COR-L47 (cell line): ENCODE measurements around the gene GIT1.

Source experiments
- DNase-seq: peaks from one replicate; lab custom pipeline; 2025; lab: John Stamatoyannopoulos, UW

Gene GIT1

DNA sequence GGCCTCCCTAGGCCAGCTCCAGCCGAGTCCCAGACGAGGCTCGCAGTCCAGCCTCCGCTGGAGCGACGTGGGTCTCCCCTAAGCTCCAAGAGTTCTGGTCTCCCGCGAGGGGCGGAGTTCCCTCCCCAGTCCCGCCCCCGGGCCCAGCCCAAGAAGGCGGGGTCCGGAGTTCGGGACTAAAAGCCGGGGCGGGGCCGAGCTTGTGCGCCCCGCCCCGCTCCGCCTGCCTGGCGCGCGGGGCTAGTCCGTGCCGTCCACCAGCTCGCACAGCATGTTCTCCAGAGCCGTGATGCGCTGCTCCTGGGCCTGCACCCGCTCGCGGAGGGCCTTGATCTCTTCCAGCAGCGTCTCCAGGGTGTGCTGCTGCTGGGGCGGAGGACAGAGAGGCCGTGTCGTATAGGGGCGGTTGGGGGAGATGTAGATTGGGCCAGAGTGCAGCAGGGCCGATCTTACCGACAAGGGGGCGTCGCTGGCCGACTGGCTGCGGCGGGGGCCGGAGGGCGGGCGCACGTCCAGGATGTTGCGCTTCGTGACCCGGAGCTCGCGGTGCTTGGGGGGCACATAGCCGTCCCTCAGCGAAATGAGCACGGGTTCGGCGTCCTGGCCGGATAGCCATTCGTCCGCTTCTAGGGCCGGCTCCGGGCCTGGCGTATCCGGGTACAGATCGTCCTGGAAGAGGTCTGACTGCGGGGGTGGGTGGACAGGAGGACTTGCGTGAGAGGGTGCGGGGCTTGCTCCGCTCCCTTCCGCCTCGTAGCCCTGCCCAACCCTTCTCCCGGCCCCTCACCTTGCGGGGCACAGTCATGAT lies 26.2 kb upstream of the GIT1 start:
- DNase-seq: peak; percentile 76

DNA sequence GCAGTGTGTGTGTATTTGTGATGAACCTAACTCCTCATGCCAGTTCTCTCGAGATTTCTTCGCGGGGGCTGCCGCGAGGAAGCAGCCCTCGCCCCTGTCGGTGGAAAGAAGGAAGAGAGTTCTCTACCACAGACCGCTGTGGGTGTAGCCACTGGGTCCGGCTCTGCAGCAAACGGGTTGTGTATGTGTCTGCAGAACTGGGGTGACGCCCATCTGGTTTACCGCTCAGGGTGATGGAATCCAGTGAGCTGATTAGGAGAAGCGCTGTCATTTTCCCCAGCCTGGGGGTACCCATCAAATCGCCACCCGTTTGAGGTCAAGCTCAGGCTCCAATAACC lies 25.6 kb upstream of the GIT1 start:
- no peak for DNase-seq

DNA sequence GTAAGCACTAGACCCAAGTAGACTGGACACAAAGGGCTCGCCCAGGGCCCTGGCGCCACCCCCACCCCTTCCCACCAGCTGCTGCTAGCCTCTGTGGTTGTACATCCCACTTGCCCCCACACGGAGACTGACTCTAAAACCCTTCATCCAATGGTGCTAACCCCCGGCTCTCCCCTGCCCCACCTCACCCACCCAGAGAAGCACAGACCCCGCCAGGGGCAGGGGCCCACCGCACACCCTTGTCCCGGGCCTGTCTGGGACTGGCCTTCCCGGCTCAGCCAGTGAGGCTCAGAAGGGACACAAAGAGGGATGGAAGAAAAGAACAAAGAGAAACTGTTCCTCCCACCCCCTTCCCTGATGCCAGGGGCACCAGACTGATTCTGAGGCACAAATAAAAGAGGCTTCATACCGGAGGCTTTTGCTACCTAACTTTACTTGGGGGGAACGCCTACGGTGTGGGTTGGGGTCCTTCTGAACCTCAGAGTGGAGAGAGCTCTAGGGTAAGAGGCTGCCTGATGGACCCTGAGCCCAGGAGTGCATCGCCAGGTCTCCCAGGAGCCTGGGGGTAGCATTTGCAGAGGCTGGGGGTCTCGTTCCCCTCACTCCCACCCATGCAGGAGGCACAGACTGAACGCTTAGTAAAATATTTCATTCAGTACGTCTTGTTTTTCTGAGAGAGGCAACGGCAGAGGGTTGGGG lies 25.1 kb upstream of the GIT1 start:
- no peak for DNase-seq

DNA sequence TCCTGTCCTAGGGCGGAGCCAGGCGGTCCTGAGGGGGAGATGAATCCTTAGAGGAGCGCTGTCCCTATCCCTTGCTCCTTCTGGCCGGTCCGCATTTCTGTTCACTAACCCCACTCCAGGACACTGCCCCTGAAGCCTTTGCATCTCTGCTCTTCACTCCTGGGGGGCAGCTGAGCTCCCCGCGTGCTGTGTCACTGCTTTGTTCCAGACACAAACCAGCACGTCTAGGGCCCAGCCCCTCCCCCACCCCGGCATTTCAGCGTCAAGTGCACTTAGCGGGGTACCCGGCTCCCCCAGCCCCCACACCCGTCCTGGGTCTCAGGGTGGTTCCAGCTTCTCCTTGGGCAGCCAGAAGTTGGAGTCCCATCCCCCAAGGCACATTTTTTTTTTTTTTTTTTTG lies 24.4 kb upstream of the GIT1 start:
- no peak for DNase-seq

DNA sequence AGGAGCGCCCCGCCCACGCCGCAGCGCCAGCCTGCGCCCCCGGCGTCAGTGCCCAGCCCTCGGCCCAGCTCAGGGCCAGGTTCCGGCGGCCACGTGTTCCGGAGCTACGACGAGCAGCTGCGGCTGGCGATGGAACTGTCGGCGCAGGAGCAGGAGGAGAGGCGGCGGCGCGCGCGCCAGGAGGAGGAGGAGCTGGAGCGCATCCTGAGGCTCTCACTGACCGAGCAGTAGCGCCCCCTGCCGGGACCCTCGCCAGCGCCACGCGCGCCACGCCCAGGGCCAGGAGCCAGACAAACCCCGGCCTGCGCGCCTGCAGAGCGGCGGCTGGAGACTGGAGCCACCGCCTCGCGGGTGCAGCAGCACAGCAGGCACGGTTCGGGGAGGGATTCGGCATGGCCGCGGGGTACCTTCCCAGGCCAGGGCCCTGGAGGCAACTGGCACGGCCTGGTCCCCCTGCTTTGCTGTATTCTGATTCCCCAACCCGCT lies 23.9 kb upstream of the GIT1 start:
- no peak for DNase-seq

DNA sequence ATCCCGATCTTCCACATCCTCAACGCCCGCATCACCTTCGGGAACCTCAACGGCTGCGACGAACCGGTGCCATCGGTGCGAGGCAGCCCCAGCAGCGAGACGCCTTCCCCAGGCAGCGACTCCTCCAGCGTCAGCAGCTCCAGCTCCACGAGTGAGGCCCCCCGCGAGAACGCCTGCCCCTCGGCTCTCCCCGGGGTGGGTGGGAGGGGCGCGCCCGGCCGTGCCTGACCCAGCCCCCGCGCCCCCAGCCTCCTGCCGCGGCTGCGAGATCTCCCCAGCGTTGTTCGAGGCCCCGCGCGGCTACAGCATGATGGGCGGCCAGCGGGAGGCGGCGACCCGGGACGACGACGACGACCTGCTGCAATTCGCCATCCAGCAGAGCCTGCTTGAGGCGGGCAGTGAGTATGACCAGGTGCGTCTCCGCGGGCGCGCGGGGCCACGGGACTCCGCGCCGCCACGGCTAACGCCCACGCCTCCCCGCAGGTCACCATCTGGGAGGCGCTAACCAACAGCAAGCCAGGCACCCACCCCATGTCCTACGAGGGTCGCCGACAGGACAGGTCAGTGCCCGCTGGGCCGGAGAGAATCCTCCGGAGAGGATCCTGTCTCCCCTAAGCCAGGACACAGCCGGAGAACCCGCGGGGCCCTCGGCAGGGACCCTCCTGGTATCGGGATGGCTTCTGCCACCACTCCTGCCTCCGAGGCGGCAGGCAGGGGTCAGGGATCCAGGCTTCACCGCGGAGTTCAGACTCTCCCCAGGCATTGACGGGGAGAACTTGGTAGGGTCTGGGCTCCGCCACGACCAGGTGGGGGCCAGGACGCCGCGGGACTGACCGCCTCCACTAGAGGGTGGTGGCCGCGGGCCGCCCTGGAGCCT lies 23.2 kb upstream of the GIT1 start:
- DNase-seq: no peak

DNA sequence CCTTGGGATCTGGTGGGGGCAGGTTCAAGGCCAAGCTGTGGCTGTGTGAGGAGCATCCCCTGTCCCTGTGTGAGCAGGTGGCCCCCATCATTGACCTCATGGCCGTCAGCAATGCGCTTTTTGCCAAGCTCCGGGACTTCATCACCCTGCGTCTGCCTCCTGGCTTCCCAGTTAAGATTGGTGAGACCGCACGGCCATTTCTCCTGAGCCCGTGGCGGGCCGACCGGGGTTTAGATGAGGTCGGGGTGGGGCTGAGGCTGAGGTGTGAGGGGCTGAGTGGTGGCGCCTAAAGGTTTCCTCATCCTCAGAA lies 22.6 kb upstream of the GIT1 start:
- DNase-seq: no peak

DNA sequence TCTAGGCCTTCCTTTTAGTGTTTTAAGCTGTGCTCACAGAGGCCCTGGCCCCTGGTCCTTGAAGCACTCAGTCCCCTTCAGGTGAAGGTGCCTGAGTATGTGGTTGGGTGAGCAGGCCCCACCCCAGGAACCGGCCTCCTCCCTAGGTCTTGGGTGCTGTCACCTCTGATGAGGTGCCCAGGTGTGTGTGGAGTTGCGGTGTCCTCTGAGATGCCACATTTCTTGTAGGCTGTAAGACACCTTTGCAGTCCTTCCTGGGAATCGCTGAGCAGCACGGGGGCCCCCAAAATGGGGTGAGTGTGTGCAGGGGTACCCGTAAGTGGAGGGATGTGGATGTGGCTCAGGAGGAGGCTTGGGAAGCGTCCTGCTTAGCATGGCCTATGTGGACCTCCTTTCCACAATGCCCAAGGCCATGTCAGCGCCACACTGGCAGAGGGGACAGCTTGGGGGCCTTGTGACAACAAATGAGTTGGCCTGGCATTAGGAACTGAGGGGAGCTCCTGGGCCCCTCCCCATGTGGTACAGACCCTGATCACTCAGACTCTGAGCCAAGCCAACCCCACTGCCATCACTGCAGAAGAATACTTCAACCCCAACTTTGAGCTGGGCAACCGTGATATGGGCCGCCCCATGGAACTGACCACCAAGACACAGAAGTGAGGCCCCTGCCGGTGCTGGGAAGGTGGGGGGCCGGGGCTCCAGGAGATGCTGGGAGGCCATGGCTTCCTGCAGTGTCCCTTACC lies 22.1 kb upstream of the GIT1 start:
- no peak for DNase-seq

DNA sequence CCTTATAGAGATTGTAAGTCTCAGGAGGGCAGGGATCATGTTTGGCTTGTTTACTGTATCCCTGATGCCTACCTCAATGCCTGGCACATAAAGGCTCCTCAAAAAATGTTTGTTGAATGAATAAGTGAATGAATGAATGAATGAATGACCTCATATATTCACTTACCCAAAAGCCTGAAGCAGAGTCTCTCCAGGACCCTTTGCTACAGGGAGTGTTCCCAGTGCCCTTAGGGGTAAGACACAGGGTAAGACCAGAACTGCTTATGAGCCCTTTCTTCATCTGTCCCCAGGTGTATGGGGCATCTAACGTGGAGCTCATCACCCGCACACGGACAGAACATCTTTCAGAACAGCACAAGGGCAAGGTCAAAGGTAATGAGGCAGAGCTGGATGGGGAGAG lies 20.9 kb upstream of the GIT1 start:
- DNase-seq: no peak

DNA sequence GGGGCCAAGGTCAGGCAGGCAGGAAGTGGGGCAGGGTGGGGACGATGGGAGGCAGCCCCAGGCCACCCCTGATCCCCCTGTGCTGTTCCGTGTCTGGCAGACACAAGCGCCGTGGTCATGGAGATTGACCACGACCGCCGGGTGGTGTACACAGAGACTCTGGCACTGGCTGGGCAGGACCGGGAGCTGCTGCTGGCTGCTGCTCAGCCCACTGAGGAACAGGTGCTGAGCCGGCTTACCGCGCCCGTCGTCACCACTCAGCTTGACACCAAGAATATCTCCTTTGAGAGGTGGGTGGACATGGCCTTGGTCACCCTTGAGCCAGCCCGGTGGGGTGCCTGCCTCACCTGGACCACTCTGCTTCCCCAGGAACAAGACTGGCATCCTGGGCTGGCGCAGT lies 19.5 kb upstream of the GIT1 start:
- DNase-seq: no peak

DNA sequence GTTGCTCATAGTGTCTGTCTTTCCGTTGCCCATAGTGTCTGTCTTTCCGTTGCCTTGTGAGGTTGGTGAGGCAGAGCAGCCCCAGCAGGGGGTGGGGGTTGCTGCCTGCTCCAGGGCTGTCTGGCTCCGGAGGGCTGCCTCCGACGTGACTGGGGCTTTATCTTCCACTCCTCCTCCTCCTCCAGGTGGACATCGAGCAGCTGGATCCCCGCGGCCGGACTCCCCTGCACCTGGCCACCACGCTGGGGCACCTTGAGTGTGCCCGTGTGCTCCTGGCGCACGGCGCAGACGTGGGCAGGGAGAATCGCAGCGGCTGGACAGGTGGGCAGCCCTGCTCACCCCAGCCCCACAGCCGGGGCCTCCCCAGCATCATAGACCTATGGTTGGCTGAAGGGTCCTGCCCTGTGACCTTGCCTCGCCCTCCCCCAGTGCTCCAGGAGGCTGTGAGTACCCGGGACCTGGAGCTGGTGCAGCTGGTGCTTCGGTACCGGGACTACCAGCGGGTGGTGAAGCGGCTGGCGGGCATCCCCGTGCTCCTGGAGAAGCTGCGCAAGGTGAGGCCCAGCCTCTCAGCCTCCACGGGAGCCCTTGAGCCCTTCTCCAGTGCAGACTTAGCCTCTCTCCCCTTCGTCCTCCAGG lies 18.2 kb upstream of the GIT1 start:
- no peak for DNase-seq

DNA sequence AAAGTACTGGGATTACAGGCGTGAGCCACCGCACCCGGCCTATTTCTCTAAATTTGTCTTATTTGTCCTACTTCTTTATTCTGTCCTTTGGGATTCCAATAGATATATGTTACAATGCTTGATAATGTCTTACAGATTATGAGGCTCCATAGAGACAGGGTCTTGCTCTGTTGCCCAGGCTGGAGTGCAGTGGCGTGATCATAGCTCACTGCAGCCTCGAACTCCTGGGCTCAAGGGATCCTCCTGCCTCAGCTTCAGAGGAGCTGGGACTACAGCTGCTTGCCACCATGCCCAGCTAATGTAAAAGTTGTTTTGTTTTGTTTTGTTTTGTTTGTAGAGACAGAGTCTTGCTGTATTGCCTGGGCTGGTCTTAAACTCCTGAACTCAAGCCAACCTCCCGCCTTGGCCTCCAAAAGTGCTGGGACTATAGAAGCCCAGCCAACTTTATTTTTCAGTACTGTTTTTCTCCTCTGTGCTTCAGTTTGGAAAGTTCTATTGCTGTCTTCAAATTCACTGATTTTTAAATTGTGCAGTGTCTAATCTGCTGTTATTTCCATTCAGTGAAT lies 13.7 kb upstream of the GIT1 start:
- DNase-seq: no peak

DNA sequence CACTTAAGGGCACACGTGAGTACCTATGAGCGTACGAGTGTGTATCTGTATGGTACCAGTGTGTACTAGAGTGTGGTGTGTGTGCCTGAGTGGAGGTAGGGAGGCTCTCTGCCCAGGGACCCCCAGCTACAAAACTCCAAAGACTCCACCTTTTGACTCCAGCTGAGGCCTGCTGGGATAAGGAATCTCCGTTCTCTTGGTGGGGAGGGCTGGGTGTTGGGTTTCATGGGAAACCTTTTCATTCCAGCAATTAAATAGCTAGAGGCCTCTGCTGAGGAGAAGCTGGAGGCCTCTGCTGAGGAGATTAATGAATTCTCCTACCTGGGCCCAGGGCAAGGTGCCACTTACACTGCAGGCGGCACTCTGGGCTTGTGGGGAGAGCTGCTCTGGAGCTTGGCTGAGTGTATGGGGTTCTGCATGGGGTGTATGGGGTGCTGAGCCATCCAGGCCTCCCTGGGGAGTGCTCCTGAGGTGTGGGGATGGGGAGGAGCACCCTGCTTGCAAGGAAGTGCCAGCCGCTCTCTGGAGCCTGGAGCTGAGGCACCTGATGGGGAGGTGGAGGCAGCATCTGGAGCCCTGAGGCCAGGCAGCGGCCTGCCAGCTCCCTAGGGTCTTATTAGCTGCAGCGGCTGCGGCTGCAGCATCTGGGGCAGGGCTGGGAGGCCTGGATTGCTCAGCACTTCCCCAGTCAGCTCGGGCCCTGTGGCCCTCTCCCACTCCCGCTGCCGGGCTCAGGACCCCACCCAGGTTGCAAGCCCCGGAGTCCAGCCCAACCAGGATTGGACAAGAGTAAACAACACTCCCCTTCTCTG lies 8.1 kb upstream of the GIT1 start:
- DNase-seq: no peak

DNA sequence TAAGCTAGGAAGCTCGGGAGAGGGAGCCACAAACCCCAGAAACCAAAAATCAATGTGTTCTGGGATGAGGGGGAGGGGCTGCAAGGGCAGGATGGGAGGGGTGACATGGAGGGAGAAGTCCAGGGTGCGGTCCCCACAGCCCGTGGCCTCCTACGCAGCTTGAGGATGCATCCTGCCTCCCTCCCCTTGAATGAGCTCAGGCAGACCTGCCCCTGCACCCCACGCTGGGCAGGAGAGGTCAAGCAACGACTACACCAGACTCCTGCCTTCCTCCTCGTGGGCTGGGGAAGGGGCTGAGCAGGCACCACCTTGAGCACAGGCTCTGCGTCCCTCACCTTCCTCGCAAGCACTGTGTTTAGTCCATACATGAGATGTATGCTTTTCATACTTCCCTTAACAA lies 7.4 kb upstream of the GIT1 start:
- DNase-seq: no peak

DNA sequence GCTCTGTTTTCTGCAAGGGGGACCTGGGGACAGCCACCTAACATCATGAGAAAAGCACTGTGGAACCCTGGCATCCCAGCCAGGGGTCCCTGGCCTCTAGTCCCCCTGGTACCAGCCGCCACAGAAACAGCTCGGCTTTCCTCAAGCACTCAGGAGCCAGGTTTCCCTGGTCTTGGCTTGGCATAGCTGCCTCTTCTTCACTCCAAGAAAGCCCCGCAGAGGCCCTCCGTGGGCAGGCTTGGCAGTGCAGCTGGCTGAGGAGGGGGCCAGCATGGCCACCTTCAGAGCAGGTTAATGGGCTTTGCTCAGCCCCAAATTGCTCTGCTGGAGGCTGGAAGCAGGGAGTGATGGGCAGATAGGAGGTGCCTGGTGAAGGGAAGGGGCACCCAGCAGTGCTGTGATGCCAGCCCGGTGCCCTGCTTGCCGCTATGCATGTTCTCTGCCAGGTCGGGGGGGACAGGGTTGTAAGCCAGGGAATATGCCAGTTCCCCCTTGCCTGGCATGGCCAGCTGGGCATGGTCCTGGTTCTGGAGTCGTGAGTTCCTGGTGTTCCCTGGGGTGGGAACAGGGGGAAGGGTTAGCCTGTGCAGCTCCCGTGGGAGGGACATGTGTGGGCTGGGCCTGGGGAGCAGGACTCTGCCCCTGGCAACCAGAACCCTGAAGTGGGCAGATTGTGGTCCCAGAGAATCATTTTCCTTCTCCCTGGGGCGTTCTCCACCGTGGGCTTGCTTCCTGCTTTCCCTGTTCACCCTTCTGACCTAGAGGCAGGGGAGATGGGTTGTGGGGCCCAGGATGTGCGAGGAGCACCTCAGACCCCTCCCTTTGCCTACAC lies 6.7 kb upstream of the GIT1 start:
- DNase-seq: no peak

DNA sequence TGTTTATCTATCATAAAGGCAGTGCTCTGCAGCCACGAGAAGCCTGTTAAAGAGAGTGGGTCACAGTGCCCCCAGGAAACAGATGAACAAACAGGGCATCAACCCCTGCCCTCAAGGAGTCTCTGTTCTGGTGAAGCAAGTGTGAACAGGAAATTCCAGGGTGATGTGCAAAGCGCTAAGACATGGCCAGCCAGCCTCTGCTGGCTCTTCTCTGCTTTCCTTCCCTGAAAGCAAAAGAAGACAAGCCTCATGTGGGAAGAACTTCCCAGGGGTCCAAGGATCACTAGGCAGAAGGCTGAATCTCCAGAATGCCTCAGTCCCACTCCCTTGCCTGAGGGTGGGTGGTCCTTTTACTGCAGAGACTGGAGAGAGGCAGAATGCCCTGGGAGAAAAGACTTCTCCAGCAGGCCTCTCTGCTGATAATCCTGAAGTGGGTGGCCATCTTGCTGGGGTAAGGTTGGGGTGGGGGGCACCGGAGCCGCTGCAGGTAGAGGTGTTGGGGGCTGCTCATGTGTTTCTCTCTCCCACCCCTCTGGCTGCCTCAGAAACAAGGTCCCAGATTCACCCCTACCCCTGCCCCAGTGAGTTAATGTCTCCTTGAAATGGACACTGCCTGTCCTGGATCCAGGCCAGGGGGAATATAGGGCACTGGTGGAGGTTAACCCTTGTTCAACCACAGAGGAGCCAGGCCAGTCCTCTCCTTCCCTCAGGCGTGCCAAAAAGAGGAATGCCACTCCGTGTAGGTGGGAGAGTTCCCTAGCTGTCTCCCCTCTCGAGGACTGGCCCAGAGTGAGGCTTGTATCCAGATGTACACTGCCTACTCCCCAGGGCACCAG lies 5.9 kb upstream of the GIT1 start:
- DNase-seq: no peak

DNA sequence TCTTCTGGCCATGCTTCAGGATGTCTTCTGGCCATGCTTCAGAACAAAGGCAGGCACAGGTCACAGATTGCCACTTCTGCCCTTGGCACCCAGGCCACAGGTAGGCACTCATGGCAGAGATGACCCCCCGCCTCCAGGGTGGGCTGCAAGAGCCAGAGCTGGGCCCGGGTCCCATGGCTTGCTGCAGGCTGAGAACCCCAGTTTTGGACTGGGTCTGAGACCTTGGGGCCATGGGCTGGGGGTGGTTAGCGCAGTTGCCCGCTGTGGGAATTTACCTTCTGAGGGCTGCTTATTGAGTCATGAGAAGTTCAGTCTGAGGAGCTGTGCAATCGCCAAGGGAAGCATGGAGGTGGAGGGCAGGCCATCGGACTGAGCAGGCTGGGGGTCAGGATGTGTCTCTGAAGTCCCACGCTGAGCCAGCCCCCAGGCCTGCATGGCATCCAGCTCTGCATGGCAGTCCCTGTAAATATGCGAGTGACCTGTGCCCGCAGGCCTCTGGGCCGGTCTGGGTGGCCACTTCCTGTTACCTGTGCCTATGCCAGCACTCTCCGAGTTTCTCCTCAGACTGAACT lies 5.2 kb upstream of the GIT1 start:
- DNase-seq: no peak
